D721Med (cell line): ENCODE measurements around the gene CNOT6.

Experiments used
- DNase-seq: peaks from one replicate; pipeline ENCODE4 v3.0.0; 2011; ENCODE audit warnings: low spot score; ENCODE audit not compliant: insufficient read length
- FAIRE-seq: peaks from 2 replicates; lab custom pipeline; 2011; peaks lifted over from hg19 to GRCh38; lab: Jason Lieb, UNC
- CTCF ChIP-seq: IDR thresholded peaks from 2 replicates; pipeline ENCODE4 v1.5.1; 2012; ENCODE audit warnings: mild to moderate bottlenecking, control low read depth; ENCODE audit not compliant: insufficient read depth; ENCODE audit errors: missing control alignments

CNOT6 gene

GRCh38 chr5:180593446-180594206 lies 99.4 kb downstream of the CNOT6 start:
- TF ChIP-seq CTCF, result no peak
- DNase-seq, result no peak
- FAIRE-seq, result no peak

- TF ChIP-seq CTCF, result no peak
- FAIRE-seq (no peak), DNase-seq (no peak)
These were observed 100.3 kb downstream of the CNOT6 start for GRCh38 chr5:180594311-180595045.

- TF ChIP-seq CTCF, result no peak
- no peak for FAIRE-seq
These were observed 100.8 kb downstream of the CNOT6 start for GRCh38 chr5:180595046-180595379.

GRCh38 chr5:180595381-180596114 lies 101.4 kb downstream of the CNOT6 start:
- DNase-seq (no peak), FAIRE-seq (no peak)
- no peak for TF ChIP-seq CTCF

More at GRCh38 chr5:180595046-180595379, 100.8 kb downstream of the CNOT6 start:
- DNase-seq, result no peak

GRCh38 chr5:180596115-180596667 lies 102.0 kb downstream of the CNOT6 start:
- no peak for FAIRE-seq
- no peak for DNase-seq
- TF ChIP-seq CTCF, result no peak

- no peak for FAIRE-seq
- TF ChIP-seq CTCF, result no peak
- no peak for DNase-seq
These were observed 102.6 kb downstream of the CNOT6 start for GRCh38 chr5:180596668-180597231.
